ENCODE results near the gene TBX21.

The TBX21 gene

GRCh38 chr17:47713980-47714700 is 18.9 kb upstream of the TBX21 start:
- DNase-seq (ENCODE audit: low spot score): no peak

DNA sequence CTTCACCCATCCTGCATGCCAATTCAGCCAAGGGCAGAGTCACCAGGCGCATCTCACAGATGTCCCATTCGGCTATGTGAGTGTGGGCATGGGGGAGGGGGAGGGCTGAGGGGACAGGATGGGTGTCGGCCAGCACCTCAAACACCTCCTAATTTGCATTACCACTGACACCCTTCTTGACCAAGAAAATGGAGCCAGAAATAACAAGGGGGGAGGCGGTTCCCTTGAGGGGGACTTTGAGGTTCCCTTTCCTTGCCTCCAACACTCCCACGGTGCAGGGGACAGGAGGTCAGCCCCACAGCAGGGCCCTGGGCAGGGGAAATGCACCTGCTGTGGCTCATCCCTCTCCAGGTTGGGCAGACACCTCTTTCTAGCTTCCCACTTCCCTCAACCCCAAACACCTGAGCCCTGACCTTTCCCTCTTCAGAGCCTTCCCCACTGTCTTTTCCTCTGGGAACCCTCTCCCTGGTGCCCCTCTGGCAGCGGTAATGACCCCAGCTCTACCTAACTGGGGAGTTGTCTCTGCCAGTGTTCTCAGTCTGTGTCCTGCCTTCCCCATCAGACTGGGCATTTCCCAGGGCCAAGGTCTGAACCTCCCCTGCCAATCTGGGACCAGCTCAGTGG is 18.2 kb upstream of the TBX21 start:
- no peak for DNase-seq (ENCODE audit: low spot score)

DNA sequence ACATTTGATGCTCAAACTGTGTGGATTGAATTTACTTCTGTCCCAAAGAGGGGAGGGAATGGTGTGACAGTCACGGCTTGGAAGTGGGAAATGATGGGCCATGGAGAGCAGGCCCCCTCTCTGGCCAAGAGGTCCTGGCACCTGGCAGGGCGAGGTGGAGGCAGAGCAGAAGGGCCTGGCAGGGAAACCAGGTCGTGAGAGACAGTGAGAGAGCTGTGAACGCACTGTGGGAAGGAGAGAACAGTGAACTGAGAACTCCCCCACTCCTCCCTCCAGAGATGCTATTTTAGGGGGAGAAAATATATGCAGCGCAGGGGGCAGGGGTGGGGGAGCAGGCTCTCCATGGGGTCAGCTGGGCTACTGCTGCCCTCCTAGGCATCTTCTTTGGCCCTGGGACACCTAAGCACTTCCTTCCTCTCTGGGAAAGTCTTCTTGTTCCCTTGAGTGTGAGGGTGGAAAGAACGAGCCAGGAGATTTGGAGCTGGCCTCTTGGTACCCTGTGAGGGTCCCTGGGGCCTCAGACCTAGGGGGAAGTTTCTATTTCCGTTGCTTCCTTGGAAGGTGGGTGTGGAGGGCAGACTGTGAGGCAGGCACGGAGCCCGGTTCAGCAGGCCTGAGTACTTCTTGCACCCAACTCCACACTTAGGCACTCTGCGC is 17.2 kb upstream of the TBX21 start:
- DNase-seq (ENCODE audit: low spot score): no peak

DNA sequence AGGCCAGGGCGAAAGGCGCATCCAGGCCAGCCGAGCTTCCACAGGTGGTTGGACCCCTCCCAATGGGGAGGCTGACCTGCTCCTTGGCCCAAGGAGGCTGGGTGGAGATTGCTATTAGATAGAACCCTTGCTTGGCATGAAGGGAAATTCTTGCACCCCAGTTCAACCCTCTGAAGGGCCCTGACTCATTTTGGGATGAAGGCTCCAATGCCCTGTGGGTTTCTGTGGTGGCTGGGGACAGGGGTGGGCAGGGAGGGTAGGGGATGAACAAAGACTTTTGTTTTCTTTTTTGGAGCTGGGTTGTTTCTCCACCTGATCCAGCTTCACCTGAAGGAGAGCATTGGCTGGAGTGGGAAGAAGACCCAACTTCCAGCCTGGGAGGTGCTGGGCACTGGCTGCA is 16.7 kb upstream of the TBX21 start:
- no peak for DNase-seq (ENCODE audit: low spot score)

GRCh38 chr17:47717261-47717697 is 15.8 kb upstream of the TBX21 start:
- DNase-seq (ENCODE audit: low spot score): no peak

GRCh38 chr17:47717979-47718621 is 14.9 kb upstream of the TBX21 start:
- no peak for DNase-seq (ENCODE audit: low spot score)

DNA sequence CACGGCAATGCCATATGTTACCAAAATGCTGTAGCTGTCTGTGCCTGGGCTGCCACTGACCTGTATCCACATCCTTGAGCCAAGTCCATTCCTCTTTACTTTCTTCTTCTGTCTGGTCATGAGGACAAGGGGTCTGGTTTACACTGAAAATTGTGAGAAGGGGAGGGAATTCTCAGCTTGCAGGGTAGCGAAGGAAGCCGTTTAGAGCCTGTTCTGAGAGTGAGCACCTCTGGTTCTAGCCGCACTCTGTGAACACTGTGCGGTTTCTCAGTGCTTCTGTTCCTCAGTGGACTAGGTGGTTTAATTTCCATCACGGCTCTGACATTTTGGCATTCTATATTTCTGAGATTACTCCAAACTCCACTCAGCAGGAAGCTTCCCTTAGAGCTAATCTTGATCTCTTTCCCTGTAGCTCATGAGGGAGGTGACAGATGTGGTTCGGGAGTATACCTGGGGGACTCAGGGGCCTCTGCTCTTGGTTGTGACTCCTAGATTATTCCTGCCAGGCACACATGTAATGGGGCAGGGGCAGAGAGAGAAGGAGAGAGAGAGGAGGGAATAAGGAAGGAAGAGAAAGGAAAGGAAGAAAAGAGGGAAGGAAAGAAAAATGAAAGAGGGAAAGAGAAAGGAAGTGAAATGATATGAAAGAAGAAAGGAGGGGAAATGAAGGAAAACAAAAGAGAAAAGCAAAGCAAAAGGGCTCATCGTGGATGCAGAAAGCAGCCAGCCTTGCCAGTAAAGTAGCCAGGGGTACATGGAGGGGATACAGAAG is 14.2 kb upstream of the TBX21 start:
- DNase-seq (ENCODE audit: low spot score): no peak

GRCh38 chr17:47719411-47720152 is 13.5 kb upstream of the TBX21 start:
- DNase-seq (ENCODE audit: low spot score): no peak

GRCh38 chr17:47720196-47720595 is 12.8 kb upstream of the TBX21 start:
- DNase-seq (ENCODE audit: low spot score): no peak

DNA sequence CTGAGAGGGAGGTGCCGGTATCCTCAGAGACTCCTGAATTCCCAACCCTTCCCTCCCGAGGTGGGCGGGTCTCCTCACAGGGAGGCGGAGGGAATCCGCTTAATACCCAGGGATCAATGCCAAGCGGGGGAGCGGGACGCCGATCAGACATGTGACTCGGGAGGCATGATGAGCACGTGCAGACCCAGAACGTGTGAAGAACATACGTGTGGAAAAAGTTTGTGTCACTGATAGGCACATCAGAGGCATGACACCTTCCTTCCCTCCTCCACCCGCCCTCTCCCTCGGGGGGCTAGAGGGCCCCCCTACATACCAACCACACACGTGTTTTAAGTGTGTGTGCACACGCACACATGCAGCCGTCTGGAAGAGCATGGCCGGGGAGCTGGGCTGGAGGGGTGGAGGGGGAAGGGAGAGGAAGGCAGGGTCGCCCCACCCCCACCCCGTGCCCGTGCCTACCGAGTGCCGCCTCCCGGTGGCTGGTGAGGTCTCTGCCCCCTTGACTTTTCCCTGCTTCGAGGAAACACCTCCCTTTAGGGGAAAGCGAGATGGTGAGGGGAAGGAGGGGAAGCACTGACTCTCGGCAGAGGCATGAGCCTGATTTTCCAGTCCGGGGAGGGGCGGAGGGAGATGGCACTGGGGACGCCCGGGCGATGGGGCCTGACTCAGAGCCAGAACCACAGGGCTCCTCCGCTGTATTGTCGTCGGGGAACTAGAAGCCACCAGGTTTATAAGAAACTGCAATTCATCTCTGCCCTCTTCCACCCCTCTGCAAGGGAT is 12.1 kb upstream of the TBX21 start:
- DNase-seq (ENCODE audit: low spot score): no peak

DNA sequence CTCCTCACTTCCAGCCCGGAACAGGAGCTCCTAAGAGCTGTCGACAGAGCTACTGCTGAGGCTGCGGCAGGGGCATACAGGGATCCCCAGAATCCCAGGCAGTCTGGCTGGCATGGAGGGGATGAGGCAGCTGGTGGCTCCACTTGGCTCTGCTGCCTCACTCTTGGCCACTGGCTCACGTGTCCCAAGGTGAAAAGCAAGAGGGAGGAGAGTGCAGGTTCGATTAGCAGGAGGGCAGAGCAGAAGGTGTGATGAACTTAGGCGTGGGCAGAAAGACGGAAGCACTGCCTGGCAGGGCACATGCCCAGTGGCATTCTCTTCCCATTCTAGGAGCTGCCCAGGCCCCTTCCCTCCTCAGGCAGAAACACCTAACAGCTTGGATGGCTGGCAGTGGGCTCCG is 11.3 kb upstream of the TBX21 start:
- no peak for DNase-seq (ENCODE audit: low spot score)

DNA sequence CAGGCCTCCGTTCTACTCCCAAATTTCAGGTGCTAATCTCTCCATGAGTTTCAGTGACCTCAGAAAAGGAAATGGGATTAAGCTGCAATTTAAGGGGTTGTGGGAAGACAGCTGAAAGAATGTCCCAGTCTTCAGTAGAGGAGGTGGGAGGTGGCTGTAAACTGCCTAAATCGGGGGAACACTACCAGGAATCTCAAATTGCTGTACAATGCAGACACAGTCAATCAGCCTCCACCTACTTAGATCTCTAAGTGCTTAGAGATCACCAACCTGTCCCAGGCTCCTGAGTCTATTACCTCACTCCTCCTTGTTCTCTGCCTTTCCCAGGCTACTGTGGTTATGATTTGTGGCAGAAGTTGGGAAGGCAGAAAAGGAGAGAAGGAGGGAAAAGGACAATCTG is 8.3 kb upstream of the TBX21 start:
- no peak for DNase-seq (ENCODE audit: low spot score)

DNA sequence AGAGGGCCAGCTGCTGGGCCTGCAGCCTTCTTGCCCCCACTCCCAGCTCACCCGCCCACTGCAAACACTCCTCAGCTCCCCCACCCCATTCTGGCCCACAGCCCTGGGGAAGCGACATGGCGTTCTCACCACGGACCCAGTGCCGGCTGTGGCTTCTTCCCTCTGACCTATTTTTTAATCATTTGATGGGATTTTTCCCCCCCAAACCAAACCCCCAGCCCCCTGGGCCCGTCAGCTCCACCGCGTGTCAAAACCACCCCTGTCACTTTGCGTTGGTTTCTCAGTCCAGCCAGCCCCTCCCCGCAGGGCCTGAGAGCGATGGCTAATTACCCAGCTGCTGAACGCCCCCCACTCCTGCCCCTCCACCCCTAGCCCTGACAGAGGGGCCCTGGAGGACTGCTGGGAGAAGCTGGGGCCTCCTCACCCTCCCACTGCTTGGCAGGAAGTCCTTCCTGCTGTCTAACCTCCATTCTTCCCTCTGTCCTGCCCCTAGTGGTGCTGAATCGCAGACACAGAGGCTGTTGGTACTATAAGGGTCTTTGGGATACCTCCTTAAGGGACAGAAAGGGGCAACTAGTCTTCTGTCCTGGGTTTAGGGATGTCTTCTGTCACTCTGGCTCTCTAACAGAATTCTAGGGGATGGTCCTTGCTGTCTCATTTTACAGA is 7.5 kb upstream of the TBX21 start:
- DNase-seq (ENCODE audit: low spot score): no peak

- no peak for DNase-seq (ENCODE audit: low spot score)
Observed at GRCh38 chr17:47726796-47727703, 6.0 kb upstream of the TBX21 start.

DNA sequence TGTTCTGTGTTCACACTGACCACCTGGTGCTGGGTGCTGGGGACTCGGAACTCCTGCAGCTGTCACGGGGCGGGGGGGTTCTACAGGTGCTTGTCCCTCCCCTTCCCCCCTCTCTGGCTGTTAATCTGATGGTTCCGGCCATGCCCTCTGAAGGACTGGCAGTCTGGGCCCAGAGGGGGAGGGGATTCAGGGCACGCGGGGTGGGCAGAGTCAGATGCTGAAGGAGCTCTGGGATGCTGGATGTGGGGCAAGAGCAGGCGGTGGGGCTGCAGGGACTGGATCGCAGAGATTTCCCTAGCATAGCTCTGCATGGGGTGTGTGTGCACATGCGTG is 5.4 kb upstream of the TBX21 start:
- no peak for DNase-seq (ENCODE audit: low spot score)

DNA sequence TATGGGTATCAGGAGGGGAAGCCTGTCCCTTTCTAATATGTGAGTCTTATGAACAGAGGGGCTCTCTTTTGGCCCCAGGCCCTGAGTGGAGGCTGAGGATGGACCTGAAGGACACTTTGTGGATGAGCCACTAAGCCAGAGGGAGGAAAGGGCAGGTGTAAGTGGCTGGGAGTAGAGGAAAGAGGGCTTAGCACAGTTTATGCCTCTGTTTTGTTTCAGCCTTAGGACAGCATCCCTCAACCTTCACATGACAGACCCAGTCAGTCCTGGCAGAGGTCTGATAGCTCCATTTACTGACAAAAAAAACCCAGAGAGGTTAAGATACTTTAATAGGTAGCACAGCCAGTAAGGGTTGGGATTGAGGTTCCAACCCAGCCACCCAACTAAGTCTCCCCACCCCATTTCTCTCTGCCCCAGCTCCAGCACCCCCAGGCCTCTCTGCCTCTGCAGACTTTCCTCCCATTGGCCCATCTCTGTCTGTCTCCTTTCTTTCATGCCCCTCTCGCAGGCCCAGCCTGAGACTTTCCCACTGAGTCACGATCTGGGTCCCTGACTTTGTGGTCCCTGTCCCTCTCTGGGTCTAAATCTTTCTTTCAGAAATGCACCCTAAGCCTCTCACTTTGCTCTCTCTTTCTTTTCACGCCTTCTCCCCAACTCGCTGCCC is 4.7 kb upstream of the TBX21 start:
- DNase-seq (ENCODE audit: low spot score): no peak

- no peak for DNase-seq (ENCODE audit: low spot score)
Observed at GRCh38 chr17:47729476-47729875, 3.6 kb upstream of the TBX21 start.

- DNase-seq (ENCODE audit: low spot score): no peak
Observed at GRCh38 chr17:47730681-47731080, 2.4 kb upstream of the TBX21 start.

- DNase-seq (ENCODE audit: low spot score): no peak
Observed at GRCh38 chr17:47731396-47731795, 1.6 kb upstream of the TBX21 start.
